Stimulated activated CD8-positive, alpha-beta memory T cell treated with anti-CD3 and anti-CD28 coated beads, Interleukin-12 subunit alpha, Interleukin-12 subunit beta, amount 100 ng/mL, for 24 hours (primary cell): ENCODE results near the gene DNAH17.

Experiments used
- DNase-seq: peaks from one replicate; pipeline ENCODE4 v3.0.0-alpha.2; 2020; ENCODE audit errors: extremely low read depth

DNAH17 gene

DNA sequence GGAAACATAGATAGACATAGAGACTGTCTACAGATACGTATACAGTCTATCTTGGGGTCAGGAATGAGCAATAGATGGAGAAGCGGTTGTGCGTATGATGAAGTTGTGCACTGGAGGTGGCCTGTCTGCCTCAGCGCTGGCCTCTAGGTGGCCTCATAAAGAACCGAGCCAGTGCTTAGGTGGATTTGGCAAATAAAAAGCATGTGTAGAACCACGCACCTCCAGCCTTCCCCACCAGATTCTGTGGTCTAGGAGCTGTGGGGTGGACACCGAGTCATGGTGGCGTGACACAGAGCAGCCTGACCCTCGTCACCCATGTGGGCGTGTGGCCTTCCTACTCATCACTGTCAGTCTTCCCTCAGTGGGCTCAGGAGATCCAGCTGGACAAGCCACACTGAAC is 164.8 kb downstream of the DNAH17 start:
- no peak for DNase-seq

DNA sequence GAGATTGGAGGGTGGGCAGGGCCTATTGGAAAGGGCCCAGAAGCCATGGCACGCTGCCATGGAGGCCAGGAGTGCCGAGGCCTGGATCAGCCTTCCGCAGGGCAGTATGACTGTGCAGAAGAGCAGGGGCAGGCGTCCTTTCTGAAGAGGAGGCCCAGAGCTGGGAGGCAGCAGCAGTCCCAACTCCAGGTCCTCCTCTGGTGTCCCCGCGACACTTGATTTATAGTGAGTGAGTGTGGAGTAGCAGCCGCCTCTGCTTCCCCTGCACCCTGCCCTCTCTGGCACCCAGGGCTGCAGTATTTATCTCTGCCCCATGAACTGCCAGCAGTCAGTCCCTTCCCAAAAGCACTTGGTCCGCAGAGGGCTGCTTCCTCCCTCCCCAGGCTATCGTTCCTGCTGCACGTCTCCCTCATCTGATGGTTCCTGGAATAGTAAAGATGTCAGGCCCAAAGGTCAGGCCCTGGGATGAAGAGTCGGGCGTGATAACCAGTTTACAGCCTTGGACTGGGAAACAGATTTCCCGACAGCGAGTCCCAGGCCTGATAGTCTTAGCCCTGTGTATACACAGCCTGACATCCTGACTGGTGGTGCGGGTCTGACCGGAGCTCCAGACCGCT is 165.8 kb downstream of the DNAH17 start:
- DNase-seq = no peak

DNA sequence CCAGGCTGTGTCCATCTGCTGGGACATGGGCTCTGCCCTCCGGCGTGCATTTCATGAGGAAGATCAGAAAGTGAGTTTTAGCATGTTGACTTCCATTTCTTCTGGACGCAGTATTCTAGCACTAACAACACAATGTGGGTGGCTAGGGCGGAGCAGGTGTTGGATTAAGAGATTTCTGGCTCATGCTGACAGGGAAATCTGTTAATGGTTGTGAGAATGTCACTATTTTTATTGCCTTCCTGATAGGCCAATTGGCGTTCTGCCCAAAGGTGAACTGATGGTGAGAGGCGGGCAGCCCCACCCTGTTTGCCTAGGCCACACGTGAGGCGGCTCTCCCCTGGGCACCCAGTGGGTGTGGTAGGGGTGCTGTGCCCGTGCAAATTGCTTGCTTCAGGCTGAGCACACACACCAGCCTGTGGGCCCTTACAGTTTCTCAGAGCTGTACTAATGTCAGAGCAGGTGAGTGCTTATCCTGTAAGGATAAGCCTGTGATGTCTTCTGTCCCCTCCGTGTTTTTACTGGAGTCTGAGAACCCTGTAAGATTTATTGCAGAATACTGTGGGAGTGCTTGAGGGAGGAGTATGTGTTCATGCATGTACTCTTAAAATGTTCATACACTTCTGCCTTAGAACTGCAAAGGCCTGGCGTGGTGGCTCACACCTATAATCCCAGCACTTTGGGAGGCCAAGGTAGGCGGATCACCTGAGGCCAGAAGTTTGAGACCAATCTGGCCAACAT is 167.8 kb downstream of the DNAH17 start:
- DNase-seq = no peak

DNA sequence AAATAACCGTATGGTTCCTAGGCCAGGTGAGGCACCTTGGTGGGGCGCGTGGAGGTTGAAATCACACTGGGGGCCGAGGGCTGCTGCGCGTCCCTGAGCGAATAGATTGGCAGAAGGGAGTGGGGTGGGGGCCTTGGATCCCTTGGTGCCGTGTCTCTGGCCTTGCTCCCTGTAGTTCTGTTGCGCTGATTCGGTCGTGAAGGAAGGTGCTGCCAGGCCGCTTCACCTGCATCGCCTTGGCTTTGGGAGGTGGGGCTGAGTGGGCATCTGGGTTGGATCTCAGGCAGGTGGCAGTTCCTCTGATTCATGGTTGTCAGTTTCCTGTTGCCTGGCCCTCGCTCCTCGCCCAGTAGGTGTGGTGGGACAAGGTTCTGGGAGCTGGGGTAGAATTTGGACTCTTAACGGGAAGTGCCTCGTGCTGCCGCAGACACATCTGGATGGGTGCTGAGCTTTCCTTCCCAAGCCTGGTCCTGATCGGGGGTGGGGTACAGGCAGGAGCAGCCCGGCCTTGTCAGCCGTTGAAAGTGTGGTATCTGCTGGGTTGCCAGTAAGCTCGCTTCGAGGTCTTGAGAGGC is 168.6 kb downstream of the DNAH17 start:
- no peak for DNase-seq

DNA sequence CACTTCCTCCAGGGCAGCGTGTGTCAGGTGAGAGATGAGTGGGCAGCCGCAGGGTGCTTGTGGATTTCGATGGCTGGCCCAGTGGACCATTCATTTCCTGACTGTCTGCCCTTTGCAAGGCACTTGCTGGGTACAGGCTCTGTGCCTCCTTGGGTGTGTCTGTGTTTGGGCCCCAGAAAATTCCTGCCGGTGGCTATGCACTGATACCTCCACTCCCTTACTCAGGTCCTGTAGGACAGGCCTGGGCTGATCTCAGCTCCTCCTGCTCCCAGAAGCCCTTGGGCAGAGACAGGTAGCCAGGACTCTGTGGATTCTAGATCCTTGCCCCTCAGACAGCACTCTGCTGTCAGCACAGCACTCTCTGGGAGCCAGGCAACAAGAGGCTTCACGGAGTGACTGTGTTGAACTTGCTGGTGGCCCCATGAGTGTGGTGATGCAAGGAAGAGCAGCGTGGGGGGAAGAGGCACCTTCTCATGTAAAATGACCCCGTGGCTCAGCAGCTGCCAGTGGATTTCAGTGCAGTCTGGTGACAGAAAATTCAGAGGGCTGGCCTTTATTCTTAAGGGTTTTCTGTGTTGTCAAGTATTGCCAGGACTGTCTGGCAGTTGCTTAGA is 169.7 kb downstream of the DNAH17 start:
- no peak for DNase-seq

DNA sequence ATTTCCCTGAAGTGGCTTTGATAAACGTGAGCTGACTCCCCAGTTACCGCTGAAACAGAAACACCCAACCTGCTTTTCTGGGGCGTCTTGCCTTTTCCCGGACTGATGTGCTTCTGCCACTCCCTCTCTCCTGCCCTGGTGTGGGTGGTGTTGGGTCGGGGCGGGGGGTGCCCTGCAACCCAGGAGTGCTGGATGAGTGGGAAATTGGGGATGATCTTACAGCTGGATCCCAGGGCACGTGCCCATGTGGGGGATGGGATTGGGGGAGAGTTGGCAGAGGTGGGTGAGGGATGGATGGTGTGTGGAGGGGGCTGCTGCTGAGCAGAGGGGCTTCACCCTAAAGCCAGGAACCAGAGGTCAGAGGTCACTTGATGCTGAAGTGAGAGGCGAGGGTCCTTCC is 170.3 kb downstream of the DNAH17 start:
- no peak for DNase-seq

DNA sequence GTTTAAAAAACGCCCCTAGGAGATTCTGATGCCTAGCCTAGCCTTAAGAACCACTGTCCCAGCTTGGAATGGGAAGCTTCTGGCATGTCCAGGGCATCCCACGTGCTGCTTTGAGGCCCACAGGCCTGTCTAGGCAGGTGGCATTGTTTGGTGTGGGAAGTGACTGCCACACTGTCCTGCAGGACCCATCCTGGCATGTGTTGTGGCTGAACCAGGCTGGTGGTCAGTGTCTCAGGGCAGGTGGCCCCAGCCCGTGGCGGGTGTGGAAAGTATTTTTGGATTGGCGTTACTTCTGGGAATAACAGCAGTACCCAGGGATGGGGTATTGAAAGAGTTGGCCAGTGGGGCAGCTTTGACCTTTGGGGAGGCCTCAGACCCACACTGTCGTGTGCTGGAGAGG is 170.8 kb downstream of the DNAH17 start:
- no peak for DNase-seq

DNA sequence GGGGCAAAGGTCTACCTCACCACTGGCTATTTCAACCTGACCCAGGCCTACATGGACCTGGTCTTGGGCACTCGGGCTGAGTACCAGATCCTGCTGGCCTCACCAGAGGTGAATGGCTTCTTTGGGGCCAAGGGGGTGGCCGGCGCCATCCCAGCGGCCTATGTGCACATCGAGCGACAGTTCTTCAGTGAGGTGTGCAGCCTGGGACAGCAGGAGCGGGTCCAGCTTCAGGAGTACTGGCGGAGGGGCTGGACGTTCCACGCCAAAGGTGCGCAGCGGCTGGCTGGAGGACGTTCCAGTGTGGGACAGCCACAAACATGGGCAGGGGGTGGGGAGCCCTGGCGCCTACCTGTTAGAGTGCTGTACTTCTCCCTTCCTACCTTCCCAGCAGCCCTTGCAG is 173.4 kb downstream of the DNAH17 start:
- no peak for DNase-seq

DNA sequence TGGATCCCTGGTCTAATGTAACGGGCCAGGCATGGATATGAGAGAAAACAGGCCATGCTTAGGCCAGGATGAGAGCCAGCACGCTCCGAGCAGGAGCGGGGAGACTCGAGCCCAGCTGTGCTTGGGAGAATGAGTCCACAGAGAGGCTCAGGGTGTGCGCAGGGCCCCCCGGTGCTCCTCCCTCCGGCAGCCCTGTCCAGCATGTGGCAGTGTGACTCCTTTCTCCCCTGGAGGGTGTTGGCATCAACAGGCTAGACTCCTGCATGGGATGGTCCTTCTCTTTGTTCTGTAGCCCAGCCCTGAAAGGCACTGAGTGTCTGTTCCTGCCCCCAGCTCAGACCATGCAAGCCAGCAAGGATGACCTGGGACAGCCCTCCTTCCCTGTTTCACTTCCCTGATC is 175.3 kb downstream of the DNAH17 start:
- DNase-seq = no peak

DNA sequence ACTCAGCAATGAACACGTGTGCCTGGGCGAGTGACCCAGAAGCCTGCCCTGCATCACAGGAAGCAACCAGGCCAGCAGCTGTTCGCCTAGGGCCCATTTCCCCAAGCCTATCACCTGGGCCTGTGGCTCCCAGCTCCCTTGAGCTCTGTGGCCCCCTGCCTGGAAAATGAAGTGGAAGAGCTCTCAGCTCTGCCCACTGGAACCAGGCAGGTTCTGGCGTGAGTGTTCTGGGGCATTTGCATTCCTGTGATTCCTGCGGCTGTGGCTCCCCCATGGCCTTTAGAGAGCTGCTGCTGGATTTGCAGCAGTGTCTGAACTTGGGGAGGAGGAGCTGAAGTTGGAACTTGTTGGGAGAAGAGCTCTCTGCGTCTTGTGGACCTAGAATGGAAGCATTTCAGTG is 175.9 kb downstream of the DNAH17 start:
- DNase-seq = no peak

DNA sequence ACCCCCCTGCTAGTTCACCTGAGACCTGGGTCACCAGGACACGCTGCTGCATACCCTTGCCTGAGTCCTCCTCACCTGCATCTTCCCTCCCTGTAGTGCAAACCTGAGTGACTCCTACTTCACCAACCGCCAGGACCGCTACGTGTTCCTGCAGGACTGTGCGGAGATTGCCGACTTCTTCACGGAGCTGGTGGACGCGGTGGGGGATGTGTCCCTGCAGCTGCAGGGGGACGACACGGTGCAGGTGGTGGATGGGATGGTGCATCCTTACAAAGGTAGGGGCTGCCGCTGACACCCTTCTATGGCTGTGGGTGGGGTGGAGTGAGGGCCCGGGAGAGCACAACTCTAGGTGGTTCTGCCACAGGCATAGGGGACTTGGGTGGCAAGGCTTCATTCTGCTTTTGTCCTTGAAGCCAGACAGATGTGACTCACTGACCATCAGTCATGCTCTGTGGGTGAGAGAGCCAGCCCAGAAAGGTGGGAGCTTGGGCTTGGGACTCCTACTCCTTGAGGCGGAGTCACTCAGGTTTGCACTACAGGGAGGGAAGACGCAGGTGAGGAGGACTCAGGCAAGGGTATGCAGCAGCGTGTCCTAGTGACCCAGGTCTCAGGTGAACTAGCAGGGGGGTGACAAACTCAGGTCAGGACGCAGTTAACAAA is 176.5 kb downstream of the DNAH17 start:
- DNase-seq = no peak

DNA sequence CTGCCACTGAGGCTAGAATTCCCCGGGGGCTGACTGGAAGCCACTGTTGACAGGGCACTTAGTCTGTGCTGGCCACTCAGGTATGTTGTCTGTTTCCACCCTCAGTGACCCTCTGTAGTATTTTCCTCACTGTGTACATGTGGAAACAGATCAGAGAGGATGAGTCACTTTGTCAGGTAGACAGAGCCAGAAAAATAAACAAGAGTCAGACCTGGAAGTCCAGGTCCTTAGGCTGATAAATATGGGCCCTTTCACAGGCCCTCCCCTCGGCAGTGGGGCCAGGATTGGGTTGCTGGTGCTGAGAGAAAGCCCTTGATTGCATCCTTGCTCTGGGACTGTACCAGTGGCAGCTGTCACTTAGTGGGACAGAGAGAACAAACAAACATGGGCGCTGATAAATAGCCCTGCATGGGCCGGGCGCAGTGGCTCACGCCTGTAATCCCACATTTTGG is 177.5 kb downstream of the DNAH17 start:
- DNase-seq = no peak

DNA sequence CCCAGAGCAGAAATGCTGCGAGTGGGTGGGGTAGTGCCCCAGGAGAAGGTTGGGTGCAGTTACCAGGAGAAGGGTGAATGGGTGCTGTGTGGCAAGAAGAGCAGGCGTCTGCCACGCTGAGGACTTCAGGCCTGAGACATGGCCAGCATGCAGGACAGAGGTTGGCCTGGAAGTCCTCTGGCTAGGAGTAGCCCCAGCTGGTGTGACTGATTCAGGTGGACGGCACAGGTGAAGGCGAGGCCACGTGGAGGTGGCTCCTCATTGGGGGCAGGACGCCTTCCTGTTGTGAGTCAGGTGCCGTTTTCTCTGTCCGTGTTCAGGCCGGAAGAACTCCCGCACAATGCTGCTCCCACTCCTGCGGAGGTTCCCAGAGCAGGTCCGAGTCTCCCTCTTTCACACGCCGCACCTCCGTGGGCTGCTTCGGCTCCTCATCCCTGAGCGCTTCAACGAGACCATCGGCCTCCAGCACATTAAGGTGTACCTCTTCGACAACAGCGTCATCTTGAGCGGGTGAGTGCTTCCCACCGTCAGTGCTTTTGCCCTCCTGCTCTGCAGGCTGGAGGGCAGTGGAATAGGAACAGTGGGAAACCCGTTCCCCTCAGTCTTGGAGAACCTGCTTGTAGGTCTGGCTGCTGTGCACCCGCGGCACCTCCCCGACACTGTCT is 178.0 kb downstream of the DNAH17 start:
- DNase-seq = no peak

DNA sequence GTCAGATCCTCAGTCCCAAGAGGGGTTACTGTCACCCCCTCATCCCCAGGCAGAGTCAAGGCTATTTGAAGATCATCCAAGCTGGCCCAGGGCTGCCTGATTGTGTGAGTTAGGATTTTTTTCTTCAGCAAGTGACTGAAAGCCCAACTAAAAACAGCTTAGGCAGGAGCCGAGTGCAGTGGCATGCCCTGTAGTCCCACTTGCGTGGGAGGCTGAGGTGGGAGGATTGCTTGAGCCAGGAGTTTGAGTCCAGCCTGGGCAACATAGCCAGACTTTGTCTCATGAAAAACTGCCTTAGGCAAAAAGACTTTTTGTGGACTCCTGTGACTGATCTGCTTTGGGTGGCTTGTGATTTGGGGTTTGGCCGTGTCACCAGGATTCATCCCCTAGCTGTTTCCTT is 178.8 kb downstream of the DNAH17 start:
- no peak for DNase-seq

DNA sequence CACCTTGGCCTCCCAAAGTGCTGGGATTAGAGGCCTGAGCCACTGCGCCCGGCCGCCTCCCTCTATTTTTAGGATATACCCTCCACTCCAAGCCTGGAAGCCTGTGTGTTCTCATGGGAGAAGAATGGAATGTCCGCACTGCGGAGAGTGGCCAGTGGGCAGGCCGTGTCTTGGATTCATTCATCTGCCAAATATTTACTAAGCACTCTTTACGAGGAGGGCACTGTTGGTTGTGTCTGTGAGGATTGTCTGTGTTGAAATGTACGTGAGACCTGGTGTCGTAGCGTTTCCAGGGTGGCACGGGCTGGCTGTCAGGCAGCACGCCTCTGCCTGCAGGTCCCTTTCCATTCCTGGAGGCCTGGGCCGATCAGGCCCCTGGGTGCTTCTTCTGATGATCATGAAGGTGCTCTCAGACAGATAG is 179.5 kb downstream of the DNAH17 start:
- DNase-seq = no peak

DNA sequence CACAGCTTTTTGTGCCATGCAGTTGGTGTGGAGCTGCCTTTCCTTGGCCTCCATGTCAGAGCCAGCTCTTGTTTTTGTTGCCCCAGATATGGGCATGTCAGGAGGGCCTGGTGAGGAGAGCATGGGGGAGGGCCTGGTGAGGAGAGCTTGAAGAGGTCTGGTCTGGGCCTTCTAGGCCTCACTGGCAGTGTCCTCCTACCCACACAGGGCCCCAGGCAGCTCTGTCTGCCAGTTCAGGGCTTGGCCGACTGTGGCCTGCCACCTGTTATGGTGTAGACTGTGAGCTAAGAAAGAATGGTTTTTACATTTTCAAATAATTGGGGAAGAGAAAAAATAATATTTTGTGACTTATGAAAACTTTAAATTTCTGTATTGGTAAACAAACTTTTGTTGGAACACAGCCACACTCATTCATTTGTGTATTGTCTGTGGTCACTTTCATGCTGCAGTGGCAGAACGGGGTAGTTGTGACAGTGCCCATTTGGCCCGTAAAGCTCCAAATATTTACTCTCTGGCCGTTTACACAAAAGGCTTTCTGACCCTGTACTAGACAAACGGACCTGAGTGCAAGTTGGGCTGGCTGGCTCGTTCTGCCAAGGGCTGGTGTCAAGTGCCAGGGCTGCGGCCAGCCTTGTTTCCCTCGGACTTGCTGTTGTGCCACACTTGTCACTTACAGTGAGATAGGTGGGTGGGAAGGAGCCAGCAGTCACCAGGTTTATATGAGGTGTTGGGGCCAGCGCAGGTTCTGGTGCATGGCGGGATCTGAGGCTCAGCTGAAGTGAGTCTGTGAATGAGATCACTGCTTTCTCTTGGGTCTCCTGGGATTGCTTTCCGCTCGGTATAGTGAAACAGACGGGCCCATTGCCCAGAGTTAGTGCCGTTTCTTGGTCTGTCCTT is 180.5 kb downstream of the DNAH17 start:
- DNase-seq = no peak

DNA sequence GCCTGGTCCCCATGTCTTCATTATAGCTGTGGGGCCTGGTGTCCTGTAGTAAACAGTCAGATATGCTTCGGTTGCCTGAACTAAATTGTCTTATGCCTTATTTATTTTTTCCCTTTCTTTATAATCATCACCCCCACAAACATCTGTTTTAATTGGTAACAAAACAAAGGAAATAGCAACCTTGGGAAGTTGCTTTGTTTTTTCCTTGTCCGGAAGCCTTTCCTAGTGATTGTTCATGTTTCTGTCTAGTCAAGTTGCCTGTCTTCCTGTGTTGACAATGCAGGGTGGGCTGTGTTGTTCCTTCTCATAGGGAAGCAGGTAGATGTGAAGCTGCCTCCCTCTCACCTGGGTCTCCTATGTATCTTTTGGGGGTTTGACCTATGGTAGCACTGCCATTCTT is 182.0 kb downstream of the DNAH17 start:
- no peak for DNase-seq

DNA sequence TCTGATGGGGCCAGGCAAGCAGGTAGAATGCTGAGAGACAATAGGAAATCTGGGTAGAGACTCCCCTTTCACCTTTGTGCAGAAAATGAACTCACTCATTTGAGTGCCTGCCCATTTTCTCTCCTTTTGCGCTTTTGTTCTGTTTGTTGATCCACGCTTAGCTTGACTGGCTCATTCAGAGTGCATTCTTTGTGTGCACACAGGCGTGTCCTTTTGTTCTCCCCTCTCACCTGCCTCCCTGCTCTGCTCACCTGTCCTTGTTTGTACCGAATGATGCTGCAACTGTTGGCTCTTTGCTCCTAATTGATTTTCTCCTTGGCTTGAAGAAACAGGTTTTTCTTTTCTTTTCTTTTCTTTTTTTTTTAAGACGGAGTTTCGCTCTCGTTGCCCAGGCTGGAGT is 183.0 kb downstream of the DNAH17 start:
- DNase-seq = no peak

DNA sequence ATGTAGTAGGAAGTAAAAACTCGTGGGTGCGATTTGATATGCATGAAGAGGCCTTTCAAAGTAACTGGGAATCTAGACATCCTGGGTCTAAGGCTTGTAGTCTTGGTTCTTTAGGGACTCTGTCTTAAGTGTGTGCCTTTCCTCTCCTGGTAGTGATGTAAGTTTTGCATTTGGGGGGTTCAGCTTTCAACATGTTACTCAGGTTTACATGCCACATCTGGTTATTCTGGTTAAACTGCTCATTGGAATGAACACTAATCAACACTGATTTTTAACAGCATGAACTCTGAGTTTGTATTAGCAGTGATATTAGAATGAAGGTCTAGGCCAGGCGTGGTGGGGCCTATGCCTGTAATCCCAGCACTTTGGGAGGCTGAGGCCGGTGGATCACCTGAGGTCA is 183.6 kb downstream of the DNAH17 start:
- no peak for DNase-seq

DNA sequence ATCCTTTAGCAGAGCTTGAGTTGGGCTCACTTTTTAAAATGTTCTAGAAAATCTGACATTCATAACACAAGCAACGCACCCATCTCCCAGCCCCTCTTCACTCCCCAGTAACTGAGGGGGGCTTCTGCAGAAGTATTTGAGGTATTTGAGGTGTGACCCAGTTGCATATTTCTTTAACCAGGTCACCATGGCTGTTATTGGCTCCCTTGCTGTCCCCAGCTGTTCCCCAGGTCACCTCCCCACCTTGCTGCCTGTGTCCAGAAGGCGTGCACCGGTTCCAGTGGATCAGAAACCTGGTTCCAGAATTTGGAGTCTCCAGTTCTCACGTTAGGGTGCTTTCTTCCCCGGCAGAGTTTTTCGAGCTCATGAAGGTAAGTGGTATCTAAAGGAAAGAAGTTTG is 184.9 kb downstream of the DNAH17 start:
- no peak for DNase-seq

DNA sequence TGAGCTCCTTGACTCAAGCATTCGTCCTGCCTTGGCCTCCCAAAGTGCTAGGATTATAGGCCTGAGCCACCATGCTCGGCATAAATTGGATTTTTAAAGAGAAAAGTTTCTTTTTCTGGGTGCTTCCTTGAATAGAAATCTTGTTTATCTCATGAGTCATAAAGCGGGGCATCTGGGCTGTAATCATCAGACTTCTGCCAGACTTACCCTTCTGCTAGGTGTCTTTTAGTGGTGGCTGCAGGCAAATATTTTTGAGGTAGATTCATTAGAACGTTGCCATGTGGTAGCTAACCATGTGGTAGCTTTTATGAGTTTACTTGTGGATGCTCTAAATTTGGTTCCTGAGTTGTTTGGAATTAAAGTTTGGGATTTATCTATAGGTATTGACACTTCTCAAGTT is 185.4 kb downstream of the DNAH17 start:
- DNase-seq = no peak
